KOPT-K1 (cell line): ENCODE data around the gene TEAD1.
"Not testable (repeated sequence)": the region's sequence is repeated elsewhere in the genome, so short reads cannot be mapped to it uniquely, and the experiment has no call there.

Source experiments
- H3K27ac ChIP-seq: fragments of 200-600 bp; sonication (generic); 2 replicates; pipeline ENCODE4 v1.5.1; 2016; ENCODE audit warnings: antibody characterized with exemption, mild to moderate bottlenecking, low read depth, low read length; ENCODE audit not compliant: poor library complexity, severe bottlenecking
- H3K36me3 ChIP-seq: fragments of 200-600 bp; sonication (generic); 2 replicates; pipeline ENCODE4 v1.5.1; 2017; ENCODE audit warnings: antibody characterized with exemption, mild to moderate bottlenecking, low read length, moderate library complexity; ENCODE audit not compliant: insufficient read depth
- H3K9me3 ChIP-seq: fragments of 200-600 bp; sonication (generic); 2 replicates; pipeline ENCODE4 v1.5.1; 2017; ENCODE audit warnings: antibody characterized with exemption, low read length, mild to moderate bottlenecking; ENCODE audit not compliant: insufficient read depth, poor library complexity, severe bottlenecking

The TEAD1 gene

GRCh38 chr11:12746593-12747097 is 72.4 kb downstream of the TEAD1 start:
- H3K36me3 ChIP-seq = no peaks in the 10 kb centered on the region
- no peak overlapping the region for H3K27ac ChIP-seq
- no peaks in the 10 kb centered on the region for H3K9me3 ChIP-seq

DNA sequence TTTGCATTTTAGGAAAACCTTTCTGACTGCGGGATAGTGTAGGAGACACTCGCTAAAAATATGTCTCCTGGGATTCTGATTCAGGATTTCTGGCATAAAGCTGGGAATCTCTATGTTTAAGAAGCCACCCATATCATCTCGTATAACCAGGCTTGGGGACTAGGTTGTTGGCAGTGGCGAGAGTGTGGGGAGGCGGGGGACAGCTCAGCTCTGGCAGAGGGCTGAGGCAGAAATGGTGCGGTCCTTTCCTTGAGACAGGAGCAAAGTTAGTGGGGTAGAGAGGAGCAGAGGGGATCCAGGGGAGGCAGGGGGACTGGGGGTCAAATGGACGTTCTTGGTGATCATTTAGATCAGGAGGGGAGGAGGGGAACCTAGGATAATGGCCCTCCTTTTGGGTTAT is 74.3 kb downstream of the TEAD1 start:
- no peaks in the 10 kb centered on the region for H3K36me3 ChIP-seq
- no peak overlapping the region for H3K27ac ChIP-seq
- no peaks in the 10 kb centered on the region for H3K9me3 ChIP-seq

- Histone ChIP-seq H3K27ac (no peak overlapping the region), H3K36me3 (no peaks in the 10 kb centered on the region), H3K9me3 (no peaks in the 10 kb centered on the region)
Measured at GRCh38 chr11:12749442-12749841, 75.2 kb downstream of the TEAD1 start.

- Histone ChIP-seq H3K36me3 (no peaks in the 10 kb centered on the region), H3K27ac (no peak overlapping the region), H3K9me3 (no peaks in the 10 kb centered on the region)
Measured at GRCh38 chr11:12750181-12750580, 76.0 kb downstream of the TEAD1 start.

DNA sequence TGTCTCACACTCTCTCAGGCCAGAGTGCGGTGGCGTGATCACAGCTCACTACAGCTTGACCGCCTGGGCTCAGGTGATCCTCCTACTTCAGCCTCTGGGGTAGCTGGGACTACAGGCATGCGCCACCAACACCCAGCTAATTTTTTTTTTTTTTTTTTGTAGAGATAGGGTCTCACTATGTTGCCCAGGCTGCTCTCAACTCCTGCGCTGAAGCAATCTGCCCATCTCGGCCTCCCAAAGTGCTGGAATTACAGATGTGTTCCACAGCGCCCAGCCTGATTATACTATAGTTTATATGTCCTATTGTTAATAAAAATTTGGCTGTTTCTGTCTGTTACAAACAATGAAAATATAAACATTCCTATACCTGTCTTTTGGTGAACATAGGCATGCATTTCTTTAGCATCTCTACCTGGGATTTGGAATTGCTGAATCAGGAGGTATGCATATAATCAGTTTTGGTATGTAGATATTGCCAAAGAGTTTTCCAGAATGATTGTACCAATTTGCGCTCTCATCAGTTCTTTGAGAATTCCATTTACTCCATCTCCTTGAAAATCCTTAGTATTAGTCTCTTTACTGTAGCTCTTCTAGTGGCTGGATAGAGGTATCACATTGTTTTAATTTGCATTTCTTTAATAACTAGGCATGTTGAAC is 78.8 kb downstream of the TEAD1 start:
- H3K36me3 ChIP-seq = no peaks in the 10 kb centered on the region
- no peak overlapping the region for H3K27ac ChIP-seq

DNA sequence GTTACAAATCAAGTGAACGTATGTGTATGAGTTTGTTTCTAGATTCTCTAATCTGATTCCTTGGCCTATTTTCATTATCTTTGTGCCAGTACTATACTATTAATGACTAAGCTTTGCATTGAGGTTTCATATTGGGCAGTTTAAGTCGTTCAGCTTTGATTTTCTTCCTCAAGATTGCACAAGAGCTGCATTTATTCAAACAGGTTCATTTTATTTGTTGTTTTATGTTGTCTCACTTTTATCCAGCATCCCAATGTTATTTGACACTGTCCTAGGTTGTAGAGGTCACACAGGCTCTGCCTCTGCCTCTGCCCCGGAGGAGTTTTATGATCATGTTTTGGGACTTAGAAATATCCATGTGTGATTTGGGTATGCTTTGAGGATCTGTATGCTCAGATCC is 79.8 kb downstream of the TEAD1 start:
- Histone ChIP-seq H3K36me3 (no peaks in the 10 kb centered on the region), H3K9me3 (no peaks in the 10 kb centered on the region), H3K27ac (no peak overlapping the region)

More for the DNA sequence above, 78.8 kb downstream of the TEAD1 start:
- H3K9me3 ChIP-seq = no peaks in the 10 kb centered on the region

- H3K27ac ChIP-seq = no peak overlapping the region
Measured at GRCh38 chr11:12754582-12755234, 80.5 kb downstream of the TEAD1 start.

DNA sequence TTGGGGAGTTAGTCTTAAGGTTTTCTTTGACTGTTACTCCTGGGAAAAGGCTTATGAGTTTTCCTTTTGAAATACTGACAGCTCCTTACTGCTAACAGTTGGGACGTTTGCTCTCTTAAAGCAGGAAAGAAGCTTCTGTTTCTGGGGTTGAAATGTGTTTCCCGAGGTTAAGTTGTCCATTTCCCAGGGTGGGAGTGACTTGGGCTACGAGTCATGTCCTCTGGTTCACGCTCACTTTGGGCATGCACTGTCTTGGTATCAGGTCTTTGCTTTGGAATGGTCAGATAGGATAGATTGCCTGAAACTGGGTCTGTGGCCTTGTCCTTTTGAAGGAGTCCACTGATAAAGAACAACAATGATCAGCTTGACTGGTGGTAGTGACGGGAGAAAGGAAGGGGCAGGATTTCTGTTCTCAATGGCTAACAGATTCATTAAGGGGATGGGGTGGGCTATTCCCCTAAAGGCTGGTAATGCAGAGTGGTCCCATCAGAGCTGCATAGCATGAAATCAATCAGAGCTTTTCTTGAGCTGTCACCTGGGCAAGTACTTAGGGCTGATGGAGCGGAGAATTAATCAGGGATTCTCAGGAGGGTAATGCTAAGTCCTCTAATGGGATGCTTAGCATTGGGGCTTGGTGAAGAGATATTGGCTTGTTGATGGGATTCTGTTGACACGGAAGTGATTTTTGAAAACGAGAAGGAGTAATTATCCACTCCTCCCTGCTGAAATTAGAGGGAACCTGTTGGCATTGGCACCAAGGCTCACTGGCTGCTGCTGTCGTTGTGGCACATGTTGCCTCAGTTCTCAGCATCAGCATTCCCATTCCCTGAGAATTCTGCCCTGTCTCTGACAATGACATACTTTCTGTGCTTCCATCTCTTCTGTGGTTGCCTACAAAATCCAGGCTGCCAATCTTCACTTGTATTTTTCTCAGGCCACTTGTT is 81.6 kb downstream of the TEAD1 start:
- Histone ChIP-seq H3K36me3 (no peaks in the 10 kb centered on the region), H3K27ac (no peak overlapping the region), H3K9me3 (no peaks in the 10 kb centered on the region)

More at GRCh38 chr11:12754582-12755234, 80.5 kb downstream of the TEAD1 start:
- H3K36me3 ChIP-seq = no peaks in the 10 kb centered on the region
- no peaks in the 10 kb centered on the region for H3K9me3 ChIP-seq

- no peaks in the 10 kb centered on the region for H3K9me3 ChIP-seq
- no peaks in the 10 kb centered on the region for H3K36me3 ChIP-seq
- no peak overlapping the region for H3K27ac ChIP-seq
Measured at GRCh38 chr11:12756454-12756806, 82.2 kb downstream of the TEAD1 start.

DNA sequence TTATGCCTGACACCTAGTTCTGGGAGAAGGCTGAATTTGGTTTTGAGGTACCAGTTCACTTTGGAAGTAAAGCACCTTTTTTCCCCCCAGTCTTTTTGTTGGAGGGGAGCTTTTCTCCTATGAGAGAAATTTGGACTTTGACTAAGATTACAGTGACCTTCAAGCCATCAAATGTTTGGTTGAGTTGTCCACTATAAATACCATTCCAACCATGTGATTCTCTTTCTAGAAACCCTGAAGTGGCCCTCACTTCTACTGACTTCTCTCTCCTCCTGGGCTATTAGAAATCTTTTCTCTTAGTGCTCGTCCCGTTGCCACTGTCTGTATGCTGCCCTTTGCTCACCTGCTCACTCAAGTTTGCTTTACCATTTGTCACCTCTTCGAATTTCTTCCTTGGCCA is 82.6 kb downstream of the TEAD1 start:
- no peaks in the 10 kb centered on the region for H3K9me3 ChIP-seq
- H3K27ac ChIP-seq = no peak overlapping the region
- no peaks in the 10 kb centered on the region for H3K36me3 ChIP-seq

DNA sequence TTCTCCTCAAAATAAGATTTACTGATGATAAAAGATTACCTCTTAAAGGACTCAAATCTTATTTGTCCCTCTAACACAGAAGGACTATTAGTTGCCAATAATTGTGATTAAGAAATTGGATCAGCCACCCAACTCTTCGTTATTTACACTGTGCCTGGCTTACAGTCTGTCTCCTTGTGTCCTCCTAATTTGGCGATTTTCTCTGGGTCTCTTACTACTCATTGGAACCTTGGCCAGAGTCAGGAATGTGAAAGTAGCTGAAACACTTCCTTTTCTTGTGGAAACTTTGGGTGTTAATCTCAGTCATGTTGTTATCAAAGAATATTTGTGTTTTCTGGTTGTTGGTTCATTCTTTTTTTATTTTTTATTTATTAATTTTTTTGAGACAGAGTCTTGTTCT is 83.2 kb downstream of the TEAD1 start:
- Histone ChIP-seq H3K27ac (no peak overlapping the region), H3K9me3 (no peaks in the 10 kb centered on the region), H3K36me3 (no peaks in the 10 kb centered on the region)

GRCh38 chr11:12758117-12758516 is 83.9 kb downstream of the TEAD1 start:
- H3K36me3 ChIP-seq, H3K9me3 ChIP-seq, H3K27ac ChIP-seq: not testable (repeated sequence)

- Histone ChIP-seq H3K9me3 (no peaks in the 10 kb centered on the region), H3K36me3 (no peaks in the 10 kb centered on the region), H3K27ac (no peak overlapping the region)
Measured at GRCh38 chr11:12761029-12761428, 86.8 kb downstream of the TEAD1 start.

DNA sequence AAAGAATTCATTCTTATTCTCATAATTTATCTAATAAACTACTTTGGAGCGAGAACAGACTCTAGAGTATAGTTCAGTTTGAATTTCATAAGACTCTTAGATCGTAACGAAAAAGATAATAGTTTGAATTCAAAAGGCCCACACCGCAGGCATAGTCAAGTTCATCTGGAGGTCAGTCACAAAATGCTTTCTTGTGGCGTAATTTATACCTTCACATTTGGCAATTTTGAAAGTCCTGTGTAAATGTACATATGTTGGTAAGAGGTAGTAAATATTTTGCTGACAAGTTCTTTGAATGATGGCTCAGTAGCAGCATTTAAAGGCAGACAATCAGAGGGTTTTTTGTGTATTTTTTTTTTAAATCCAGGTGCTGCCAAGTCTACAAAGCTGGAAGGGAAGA is 88.1 kb downstream of the TEAD1 start:
- no peaks in the 10 kb centered on the region for H3K36me3 ChIP-seq
- no peak overlapping the region for H3K27ac ChIP-seq

GRCh38 chr11:12762696-12763324 is 88.6 kb downstream of the TEAD1 start:
- H3K36me3 ChIP-seq = no peaks in the 10 kb centered on the region
- no peaks in the 10 kb centered on the region for H3K9me3 ChIP-seq
- no peak overlapping the region for H3K27ac ChIP-seq

More for the DNA sequence above, 88.1 kb downstream of the TEAD1 start:
- no peaks in the 10 kb centered on the region for H3K9me3 ChIP-seq
